Coronary artery (tissue), 2 donors: ENCODE results near the gene AGBL4.

ENCODE experiments used
- DNase-seq: peaks from one replicate; pipeline ENCODE4 v3.0.0-alpha.2; 2017; ENCODE audit warnings: low spot score
- H3K27ac ChIP-seq, 2 donors: fragments of 200-600 bp; sonication (generic); one replicate each; pipeline ENCODE4 v1.5.1; 2016 to 2019
- H3K4me3 ChIP-seq: fragments of 200-600 bp; sonication (generic); 2 replicates; pipeline ENCODE4 v1.5.1; 2016; ENCODE audit warnings: mild to moderate bottlenecking, moderate library complexity
- TF ChIP-seq, protein P1 (sequence below): fragments of 200-600 bp; sonication (generic); IDR thresholded peaks from one replicate; pipeline ENCODE4 v1.5.1; 2019; ENCODE audit warnings: antibody characterized with exemption

AGBL4 gene

DNA sequence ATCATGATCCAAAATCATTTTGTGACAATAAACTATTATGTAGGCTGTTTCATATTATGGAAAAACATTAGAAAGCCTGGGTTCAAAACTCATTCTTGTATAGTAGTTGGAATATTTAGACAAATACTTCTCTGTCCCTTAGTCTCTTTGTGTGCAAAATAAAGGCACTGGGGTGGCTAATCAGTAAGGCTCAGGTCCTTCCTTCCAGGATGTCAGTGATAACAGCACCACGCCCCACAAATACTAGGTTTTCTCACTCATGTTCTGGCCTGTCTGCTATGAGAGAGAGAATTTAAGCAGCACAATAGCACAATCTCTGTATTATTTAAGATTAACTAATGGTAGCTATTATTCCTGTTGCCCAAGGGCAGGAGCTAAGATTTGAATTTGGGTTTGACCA is 788.8 kb downstream of the AGBL4 start:
- Histone ChIP-seq H3K27ac (no peak overlapping the region), H3K4me3 (no peak overlapping the region)
- no peak for DNase-seq
- TF ChIP-seq, protein P1, sequence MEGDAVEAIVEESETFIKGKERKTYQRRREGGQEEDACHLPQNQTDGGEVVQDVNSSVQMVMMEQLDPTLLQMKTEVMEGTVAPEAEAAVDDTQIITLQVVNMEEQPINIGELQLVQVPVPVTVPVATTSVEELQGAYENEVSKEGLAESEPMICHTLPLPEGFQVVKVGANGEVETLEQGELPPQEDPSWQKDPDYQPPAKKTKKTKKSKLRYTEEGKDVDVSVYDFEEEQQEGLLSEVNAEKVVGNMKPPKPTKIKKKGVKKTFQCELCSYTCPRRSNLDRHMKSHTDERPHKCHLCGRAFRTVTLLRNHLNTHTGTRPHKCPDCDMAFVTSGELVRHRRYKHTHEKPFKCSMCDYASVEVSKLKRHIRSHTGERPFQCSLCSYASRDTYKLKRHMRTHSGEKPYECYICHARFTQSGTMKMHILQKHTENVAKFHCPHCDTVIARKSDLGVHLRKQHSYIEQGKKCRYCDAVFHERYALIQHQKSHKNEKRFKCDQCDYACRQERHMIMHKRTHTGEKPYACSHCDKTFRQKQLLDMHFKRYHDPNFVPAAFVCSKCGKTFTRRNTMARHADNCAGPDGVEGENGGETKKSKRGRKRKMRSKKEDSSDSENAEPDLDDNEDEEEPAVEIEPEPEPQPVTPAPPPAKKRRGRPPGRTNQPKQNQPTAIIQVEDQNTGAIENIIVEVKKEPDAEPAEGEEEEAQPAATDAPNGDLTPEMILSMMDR, result no peak

- DNase-seq, result no peak
- H3K4me3 ChIP-seq, result no peak overlapping the region
- no peak overlapping the region for H3K27ac ChIP-seq
- TF ChIP-seq, protein P1, result no peak
Measured at GRCh38 chr1:49229555-49229954, 794.2 kb downstream of the AGBL4 start.

DNA sequence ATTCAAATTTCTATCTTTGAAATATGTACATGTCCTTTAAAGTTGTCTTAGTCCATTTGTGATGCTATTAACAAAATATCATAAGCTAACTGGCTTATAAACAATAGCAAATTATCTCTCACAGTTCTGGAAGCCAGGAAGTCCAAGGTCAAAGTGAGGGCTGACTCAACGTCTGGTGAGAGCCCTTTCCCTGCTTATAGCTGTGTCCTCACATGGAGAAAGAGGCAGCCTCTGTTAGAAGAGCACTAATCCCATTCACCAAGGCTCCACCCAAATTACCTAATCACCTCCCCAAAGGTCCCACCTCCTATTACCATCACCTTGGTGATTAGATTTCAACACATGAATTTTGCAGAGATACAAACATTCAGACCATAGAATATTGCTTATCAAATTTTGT is 797.0 kb downstream of the AGBL4 start:
- no peak overlapping the region for H3K27ac ChIP-seq
- TF ChIP-seq, protein P1, result no peak
- DNase-seq, result no peak
- no peak overlapping the region for H3K4me3 ChIP-seq

DNA sequence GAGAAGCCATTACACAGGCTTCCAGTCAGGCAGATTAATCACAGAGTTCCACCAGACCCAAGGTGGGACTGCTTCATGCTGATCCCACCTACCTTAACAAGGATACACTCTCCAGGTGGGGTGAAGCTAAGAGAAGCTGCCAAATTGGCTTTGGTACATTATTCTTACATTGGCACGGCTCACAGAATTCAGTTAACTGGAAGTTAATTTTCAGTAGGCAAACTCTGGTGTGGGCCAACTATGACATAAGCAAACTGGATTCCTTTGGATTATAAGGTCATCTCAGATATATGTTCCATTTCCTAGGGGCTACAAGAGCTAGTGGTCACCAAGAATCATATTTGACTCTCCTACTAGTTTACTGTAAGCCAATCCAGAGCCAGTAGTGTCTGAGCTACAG is 798.3 kb downstream of the AGBL4 start:
- Histone ChIP-seq H3K27ac (no peak overlapping the region), H3K4me3 (no peak overlapping the region)
- no peak for DNase-seq
- TF ChIP-seq, protein P1, result no peak

DNA sequence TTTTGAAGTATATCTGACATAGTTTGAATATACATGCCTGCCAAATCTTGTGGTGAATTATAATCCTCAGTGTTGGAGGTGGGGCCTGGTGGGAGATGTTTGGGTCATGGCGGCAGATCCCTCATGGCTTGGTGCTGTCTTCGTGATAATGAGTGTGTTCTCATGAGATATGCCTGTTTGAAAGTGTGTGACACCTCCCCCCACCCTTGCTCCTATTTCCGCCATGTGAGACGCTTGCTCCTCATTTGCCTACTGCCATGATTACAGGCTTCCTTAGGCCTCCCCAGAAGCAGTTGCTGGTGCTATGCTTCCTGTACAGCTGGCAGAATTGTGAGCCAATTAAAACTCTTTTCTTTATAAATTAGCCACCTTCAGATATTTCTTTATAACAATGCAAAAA is 810.5 kb downstream of the AGBL4 start:
- H3K4me3 ChIP-seq, result no peak overlapping the region
- H3K27ac ChIP-seq, result no peak overlapping the region
- no peak for DNase-seq
- TF ChIP-seq, protein P1, result no peak

DNA sequence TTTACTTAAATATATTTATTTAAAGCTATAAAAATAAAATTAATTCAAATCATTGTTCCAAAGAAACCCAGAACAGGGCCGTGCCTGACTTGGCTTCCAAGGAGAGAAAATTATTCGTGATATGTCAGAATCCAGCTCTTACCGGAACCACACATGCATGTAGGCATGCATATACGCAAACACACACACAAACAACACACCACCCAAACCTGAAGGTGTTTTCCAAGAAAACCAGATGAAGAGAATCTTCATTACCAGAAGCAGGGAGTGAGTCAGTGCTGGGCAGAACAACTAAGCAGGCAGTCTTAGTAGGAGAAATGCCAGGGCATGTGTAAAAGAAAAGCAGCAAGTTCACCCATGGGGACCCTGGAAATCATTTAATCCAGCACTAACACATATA is 815.0 kb downstream of the AGBL4 start:
- no peak for DNase-seq
- Histone ChIP-seq H3K27ac (no peak overlapping the region), H3K4me3 (no peak overlapping the region)
- TF ChIP-seq, protein P1, result no peak

DNA sequence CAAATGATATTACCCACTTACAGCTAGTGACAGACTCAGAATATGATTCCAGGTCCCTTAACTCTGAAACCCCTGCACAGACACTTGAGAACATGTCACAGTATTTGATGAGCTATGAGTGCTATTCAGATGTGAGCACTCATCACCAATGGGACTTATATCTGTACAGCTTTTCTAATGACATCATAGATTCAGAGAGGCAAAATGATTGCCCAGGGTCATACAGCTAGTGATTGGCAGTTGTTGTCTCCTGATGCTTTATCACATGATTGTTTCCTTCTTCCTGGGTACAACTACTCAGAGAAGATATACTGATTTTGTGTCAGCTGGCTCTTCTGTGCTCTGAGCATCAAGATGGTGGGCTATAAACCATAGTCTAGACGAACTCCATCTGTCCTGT is 819.0 kb downstream of the AGBL4 start:
- TF ChIP-seq, protein P1, result no peak
- no peak overlapping the region for H3K4me3 ChIP-seq
- DNase-seq, result no peak
- no peak overlapping the region for H3K27ac ChIP-seq
